Esophagus squamous epithelium (tissue), 5 donors: ENCODE results near the gene ANGPTL8. TPM values are rescaled to one million over a fixed set of nuclear protein-coding genes. Genes with fewer than 3 reads are reported as not detected.

Experiments used
- DNase-seq: peaks from one replicate; lab custom pipeline; 2025; lab: John Stamatoyannopoulos, UW
- H3K27ac ChIP-seq, 4 donors: fragments of 200-600 bp; sonication (generic); one replicate each; pipeline ENCODE4 v1.5.1; 2016 to 2019; ENCODE audit warnings: mild to moderate bottlenecking in 1 of 4
- H3K27me3 ChIP-seq, 4 donors: fragments of 200-600 bp; sonication (generic); 1 replicate in 3 of 4; 2 replicates in 1 of 4; pipeline versions ENCODE4 v1.5.1 to v1.6.0; 2017 to 2021; ENCODE audit warnings: antibody characterized with exemption in 1 of 4
- H3K36me3 ChIP-seq, 3 donors: fragments of 200-600 bp; sonication (generic); one replicate each; pipeline ENCODE4 v1.5.1; 2016 to 2019
- H3K4me1 ChIP-seq, 3 donors: fragments of 200-600 bp; sonication (generic); one replicate each; pipeline ENCODE4 v1.5.1; 2017 to 2019
- H3K4me3 ChIP-seq, 4 donors: fragments of 200-600 bp; sonication (generic); 1 replicate in 3 of 4; 2 replicates in 1 of 4; pipeline ENCODE4 v1.5.1; 2016 to 2019; ENCODE audit warnings: mild to moderate bottlenecking in 2 of 4, moderate library complexity in 1 of 4
- H3K9me3 ChIP-seq, 3 donors: fragments of 200-600 bp; sonication (generic); one replicate each; pipeline ENCODE4 v1.5.1; 2016 to 2019
- POLR2A ChIP-seq, 4 donors: fragments of 450-650 bp; IDR thresholded peaks; one replicate each; pipeline ENCODE4 v1.6.1; 2017; ENCODE audit warnings: antibody characterized with exemption in 4 of 4, mild to moderate bottlenecking in 4 of 4, moderate library complexity in 3 of 4
- WGBS, 2 donors: methylation state at CpG; one replicate each; pipeline ENCODE4 v1.1.5; 2018; 5-methylcytosine and 5-hydroxymethylcytosine counted together
- intact Hi-C: fragments of 100-400 bp; cut with DNase I; formaldehyde crosslinking; loops from one replicate; pipeline ENCODE4 v1.15.0; 2022
- total RNA-seq, 4 donors: library from RNA; depleted of rRNA; stranded (reverse); fragments of >200 nt; gene quantifications; one replicate each; pipeline ENCODE4 v1.1.0, GENCODE V29; 2016
- TF ChIP-seq, protein P1 (sequence below), 6 experiments: fragments of 450-650 bp in 4 of 6; fragments of 200-600 bp in 2 of 6; sonication (generic) in 2 of 6; IDR thresholded peaks; one replicate each; pipeline ENCODE4 v1.5.1; 2016 to 2019; ENCODE audit warnings: antibody characterized with exemption in 6 of 6, mild to moderate bottlenecking in 4 of 6, moderate library complexity in 4 of 6
- donor health status: DM: yes; HTN: yes; CAD: no.

Gene ANGPTL8
- total RNA-seq, 4 donors from 2014 or later, result not detected

DNA sequence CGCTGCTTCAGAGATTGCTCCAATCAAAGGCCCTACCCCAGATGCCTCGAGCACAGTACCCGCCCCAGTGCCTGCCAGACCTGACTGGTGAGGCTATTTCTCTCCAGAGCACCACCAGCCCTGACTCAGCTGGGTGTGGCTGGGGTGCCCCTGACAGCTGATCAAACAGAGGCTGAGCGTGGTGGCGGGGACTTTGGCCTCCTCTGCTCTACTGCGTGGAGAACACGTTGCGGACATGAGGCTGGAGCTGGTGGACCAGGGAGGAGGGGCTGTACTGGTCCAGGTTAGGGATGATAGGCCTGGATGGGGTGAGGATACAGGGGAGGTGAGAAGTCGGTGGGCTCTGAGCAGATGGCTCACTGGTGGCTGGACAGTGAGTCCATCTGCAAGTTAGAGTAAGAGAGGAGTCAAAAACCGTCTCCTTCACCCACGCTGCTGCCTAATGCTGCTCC is 26.4 kb downstream of the ANGPTL8 start:
- TF ChIP-seq, protein P1, sequence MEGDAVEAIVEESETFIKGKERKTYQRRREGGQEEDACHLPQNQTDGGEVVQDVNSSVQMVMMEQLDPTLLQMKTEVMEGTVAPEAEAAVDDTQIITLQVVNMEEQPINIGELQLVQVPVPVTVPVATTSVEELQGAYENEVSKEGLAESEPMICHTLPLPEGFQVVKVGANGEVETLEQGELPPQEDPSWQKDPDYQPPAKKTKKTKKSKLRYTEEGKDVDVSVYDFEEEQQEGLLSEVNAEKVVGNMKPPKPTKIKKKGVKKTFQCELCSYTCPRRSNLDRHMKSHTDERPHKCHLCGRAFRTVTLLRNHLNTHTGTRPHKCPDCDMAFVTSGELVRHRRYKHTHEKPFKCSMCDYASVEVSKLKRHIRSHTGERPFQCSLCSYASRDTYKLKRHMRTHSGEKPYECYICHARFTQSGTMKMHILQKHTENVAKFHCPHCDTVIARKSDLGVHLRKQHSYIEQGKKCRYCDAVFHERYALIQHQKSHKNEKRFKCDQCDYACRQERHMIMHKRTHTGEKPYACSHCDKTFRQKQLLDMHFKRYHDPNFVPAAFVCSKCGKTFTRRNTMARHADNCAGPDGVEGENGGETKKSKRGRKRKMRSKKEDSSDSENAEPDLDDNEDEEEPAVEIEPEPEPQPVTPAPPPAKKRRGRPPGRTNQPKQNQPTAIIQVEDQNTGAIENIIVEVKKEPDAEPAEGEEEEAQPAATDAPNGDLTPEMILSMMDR (IDR thresholded peaks at IDR 0.05), result no peak
- peak in 1 of 4 donors; percentile 32 for TF ChIP-seq POLR2A (IDR thresholded peaks at IDR 0.05)
- intact Hi-C loops, result no loop called here
- WGBS, 2 donors, result 50 to 59% methylated on average over 4 to 5 of the region's 11 CpGs
- H3K4me1 ChIP-seq, result peaks cover 35 to 72% (median 36%) of the 10 kb centered on the region in 3 donors
- DNase-seq, result no peak
- no peaks in the 10 kb centered on the region for H3K9me3 ChIP-seq
- no peaks in the 10 kb centered on the region for H3K27me3 ChIP-seq
- no peaks in the 10 kb centered on the region for H3K36me3 ChIP-seq
- H3K4me3 ChIP-seq, result no peak overlapping the region
- peak overlapping the region; percentile 73 to 89 (median 86) for H3K27ac ChIP-seq

GRCh38 chr19:11267316-11268085 is 28.1 kb downstream of the ANGPTL8 start:
- 88 to 93% methylated on average over 7 to 9 of the region's 10 CpGs for WGBS, 2 donors
- H3K4me3 ChIP-seq, result no peak overlapping the region
- H3K27me3 ChIP-seq, result no peaks in the 10 kb centered on the region
- DNase-seq, result no peak
- intact Hi-C loops, result no loop called here
- H3K36me3 ChIP-seq, result no peaks in the 10 kb centered on the region
- H3K4me1 ChIP-seq, result peaks cover 26 to 60% (median 34%) of the 10 kb centered on the region in 3 donors
- TF ChIP-seq, protein P1 (IDR thresholded peaks at IDR 0.05), result no peak
- TF ChIP-seq POLR2A (IDR thresholded peaks at IDR 0.05), result no peak
- H3K27ac ChIP-seq, result peak overlapping the region in 3 of 4 donors; percentile 60 to 75 (median 70)
- H3K9me3 ChIP-seq, result no peaks in the 10 kb centered on the region

- intact Hi-C loops, result no loop called here
- Histone ChIP-seq H3K27me3 (peaks cover 0 to 1% (median 0%) of the 10 kb centered on the region in 4 donors), H3K4me1 (peaks cover 20 to 59% (median 28%) of the 10 kb centered on the region in 3 donors), H3K36me3 (no peaks in the 10 kb centered on the region), H3K27ac (peak overlapping the region; percentile 44 to 75 (median 65)), H3K9me3 (no peaks in the 10 kb centered on the region), H3K4me3 (no peak overlapping the region)
- DNase-seq, result no peak
- no peak for TF ChIP-seq POLR2A (IDR thresholded peaks at IDR 0.05)
- TF ChIP-seq, protein P1 (IDR thresholded peaks at IDR 0.05), result no peak
- 12 to 14% methylated on average over 8 to 10 of the region's 10 CpGs for WGBS, 2 donors
Measured at GRCh38 chr19:11268783-11269267, 29.4 kb downstream of the ANGPTL8 start.

DNA sequence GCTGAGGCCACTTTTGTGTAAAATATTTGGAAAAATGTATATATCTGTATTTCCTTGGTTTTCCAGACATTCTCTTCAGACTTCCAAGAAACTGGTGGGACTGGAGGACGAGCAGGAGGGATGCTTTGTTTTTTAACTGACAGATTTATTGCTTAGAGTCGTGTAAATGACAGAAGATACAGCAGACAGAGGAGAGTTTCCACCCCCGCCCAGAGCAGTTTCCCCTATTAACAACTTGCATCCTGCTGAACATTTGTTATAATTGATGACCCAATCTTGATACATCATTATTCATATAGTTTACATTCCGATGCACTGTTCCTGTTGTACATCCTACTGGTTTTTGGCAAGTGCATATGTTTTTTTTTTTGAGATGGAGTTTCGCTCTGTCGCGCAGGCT is 30.0 kb downstream of the ANGPTL8 start:
- Histone ChIP-seq H3K9me3 (no peaks in the 10 kb centered on the region), H3K36me3 (no peaks in the 10 kb centered on the region), H3K27me3 (peaks cover 0 to 7% (median 0%) of the 10 kb centered on the region in 4 donors), H3K27ac (peak overlapping the region; percentile 44 to 75 (median 65)), H3K4me1 (peaks cover 18 to 54% (median 28%) of the 10 kb centered on the region in 3 donors), H3K4me3 (no peak overlapping the region)
- no peak for TF ChIP-seq POLR2A (IDR thresholded peaks at IDR 0.05)
- TF ChIP-seq, protein P1 (IDR thresholded peaks at IDR 0.05), result no peak
- DNase-seq, result no peak
- intact Hi-C loops, result no loop called here
- 16 to 31% methylated on average over 6 of the region's 7 CpGs for WGBS, 2 donors

- TF ChIP-seq, protein P1 (IDR thresholded peaks at IDR 0.05), result no peak
- TF ChIP-seq POLR2A (IDR thresholded peaks at IDR 0.05), result no peak
- Histone ChIP-seq H3K36me3 (no peaks in the 10 kb centered on the region), H3K27me3 (peaks cover 0 to 17% (median 0%) of the 10 kb centered on the region in 4 donors), H3K4me1 (peaks cover 8 to 26% (median 15%) of the 10 kb centered on the region in 3 donors), H3K9me3 (no peaks in the 10 kb centered on the region), H3K4me3 (no peak overlapping the region), H3K27ac (no peak overlapping the region)
- no peak for DNase-seq
- intact Hi-C loops, result no loop called here
- 47 to 64% methylated on average over 2 of the region's 2 CpGs for WGBS, 2 donors
Measured at GRCh38 chr19:11273296-11273695, 33.9 kb downstream of the ANGPTL8 start.
